HEK293 (cell line): Measurements from ENCODE around the gene FPR1.

ENCODE experiments used
- KLF8 ChIP-seq: fragments of 450-650 bp; formaldehyde crosslinking; IDR thresholded peaks from 2 replicates; pipeline ENCODE4 v1.5.1; 2016; ENCODE audit warnings: missing biosample characterization, missing genetic modification characterization
- MZF1 ChIP-seq: fragments of 450-650 bp; formaldehyde crosslinking; IDR thresholded peaks from 2 replicates; pipeline ENCODE4 v1.5.1; 2017; ENCODE audit warnings: missing biosample characterization, missing genetic modification characterization, borderline replicate concordance
- PRDM1 ChIP-seq: fragments of 450-650 bp; formaldehyde crosslinking; IDR thresholded peaks from 2 replicates; pipeline ENCODE4; 2016; ENCODE audit warnings: missing biosample characterization, missing genetic modification characterization
- ZNF169 ChIP-seq: fragments of 450-650 bp; formaldehyde crosslinking; IDR thresholded peaks from 2 replicates; pipeline ENCODE4 v1.5.1; 2016; ENCODE audit warnings: missing biosample characterization, missing genetic modification characterization
- ZNF174 ChIP-seq: fragments of 450-650 bp; formaldehyde crosslinking; IDR thresholded peaks from 2 replicates; pipeline ENCODE4 v1.5.0; 2017; ENCODE audit warnings: missing biosample characterization, mild to moderate bottlenecking, missing genetic modification characterization
- ZNF707 ChIP-seq: fragments of 450-650 bp; formaldehyde crosslinking; IDR thresholded peaks from 2 replicates; pipeline ENCODE4 v1.5.1; 2016; ENCODE audit warnings: missing biosample characterization, missing genetic modification characterization
- ZNF792 ChIP-seq: fragments of 450-650 bp; formaldehyde crosslinking; IDR thresholded peaks from 2 replicates; pipeline ENCODE4 v1.5.1; 2016; ENCODE audit warnings: missing biosample characterization, missing genetic modification characterization
- TF ChIP-seq, protein P1 (sequence below): fragments of 450-650 bp; formaldehyde crosslinking; IDR thresholded peaks from 2 replicates; pipeline ENCODE4 v1.5.1; 2016; ENCODE audit warnings: missing biosample characterization, missing genetic modification characterization
- TF ChIP-seq, protein P2 (sequence below): fragments of 450-650 bp; formaldehyde crosslinking; IDR thresholded peaks from 2 replicates; pipeline ENCODE4 v1.5.1; 2016; ENCODE audit warnings: missing biosample characterization, missing genetic modification characterization
- TF ChIP-seq, protein P3 (sequence below): fragments of 450-650 bp; formaldehyde crosslinking; IDR thresholded peaks from 2 replicates; pipeline ENCODE4 v1.5.1; 2016; ENCODE audit warnings: missing biosample characterization, missing genetic modification characterization
- TF ChIP-seq, protein P4 (sequence below): fragments of 450-650 bp; formaldehyde crosslinking; IDR thresholded peaks from 2 replicates; pipeline ENCODE4 v1.5.1; 2016; ENCODE audit warnings: missing biosample characterization, missing genetic modification characterization, low read depth
- TF ChIP-seq, protein P5 (sequence below): fragments of 450-650 bp; formaldehyde crosslinking; IDR thresholded peaks from 2 replicates; pipeline ENCODE4 v1.5.1; 2016; ENCODE audit warnings: missing biosample characterization, missing genetic modification characterization, borderline replicate concordance
- TF ChIP-seq, protein P6 (sequence below): fragments of 450-650 bp; formaldehyde crosslinking; IDR thresholded peaks from 2 replicates; pipeline ENCODE4 v1.5.1; 2016; ENCODE audit warnings: missing biosample characterization, missing genetic modification characterization

DNA sequence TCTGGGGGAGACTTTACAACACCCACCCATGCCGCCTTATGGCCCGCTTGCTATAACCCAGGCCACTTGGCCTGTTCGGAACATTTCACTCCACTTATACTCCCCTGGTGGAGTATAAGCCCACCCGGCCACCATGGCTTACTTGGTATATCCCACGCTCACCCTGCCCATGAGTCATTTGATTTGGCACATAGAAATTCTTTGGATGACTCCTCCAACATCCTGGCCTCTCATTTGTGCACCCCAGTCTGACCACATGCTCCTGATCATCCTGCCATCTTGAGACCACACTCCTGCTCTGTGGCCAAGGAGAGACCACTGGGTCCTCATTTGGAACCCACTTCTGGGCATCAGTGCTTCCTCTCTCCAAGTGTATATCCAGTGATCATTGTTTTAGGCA, 53.4 kb downstream of the FPR1 start:
- TF ChIP-seq MZF1 (tag by site-specific recombination): no peak
- TF ChIP-seq ZNF792 (tag by site-specific recombination): no peak
- TF ChIP-seq, protein P1, sequence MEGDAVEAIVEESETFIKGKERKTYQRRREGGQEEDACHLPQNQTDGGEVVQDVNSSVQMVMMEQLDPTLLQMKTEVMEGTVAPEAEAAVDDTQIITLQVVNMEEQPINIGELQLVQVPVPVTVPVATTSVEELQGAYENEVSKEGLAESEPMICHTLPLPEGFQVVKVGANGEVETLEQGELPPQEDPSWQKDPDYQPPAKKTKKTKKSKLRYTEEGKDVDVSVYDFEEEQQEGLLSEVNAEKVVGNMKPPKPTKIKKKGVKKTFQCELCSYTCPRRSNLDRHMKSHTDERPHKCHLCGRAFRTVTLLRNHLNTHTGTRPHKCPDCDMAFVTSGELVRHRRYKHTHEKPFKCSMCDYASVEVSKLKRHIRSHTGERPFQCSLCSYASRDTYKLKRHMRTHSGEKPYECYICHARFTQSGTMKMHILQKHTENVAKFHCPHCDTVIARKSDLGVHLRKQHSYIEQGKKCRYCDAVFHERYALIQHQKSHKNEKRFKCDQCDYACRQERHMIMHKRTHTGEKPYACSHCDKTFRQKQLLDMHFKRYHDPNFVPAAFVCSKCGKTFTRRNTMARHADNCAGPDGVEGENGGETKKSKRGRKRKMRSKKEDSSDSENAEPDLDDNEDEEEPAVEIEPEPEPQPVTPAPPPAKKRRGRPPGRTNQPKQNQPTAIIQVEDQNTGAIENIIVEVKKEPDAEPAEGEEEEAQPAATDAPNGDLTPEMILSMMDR: no peak
- TF ChIP-seq, protein P2, sequence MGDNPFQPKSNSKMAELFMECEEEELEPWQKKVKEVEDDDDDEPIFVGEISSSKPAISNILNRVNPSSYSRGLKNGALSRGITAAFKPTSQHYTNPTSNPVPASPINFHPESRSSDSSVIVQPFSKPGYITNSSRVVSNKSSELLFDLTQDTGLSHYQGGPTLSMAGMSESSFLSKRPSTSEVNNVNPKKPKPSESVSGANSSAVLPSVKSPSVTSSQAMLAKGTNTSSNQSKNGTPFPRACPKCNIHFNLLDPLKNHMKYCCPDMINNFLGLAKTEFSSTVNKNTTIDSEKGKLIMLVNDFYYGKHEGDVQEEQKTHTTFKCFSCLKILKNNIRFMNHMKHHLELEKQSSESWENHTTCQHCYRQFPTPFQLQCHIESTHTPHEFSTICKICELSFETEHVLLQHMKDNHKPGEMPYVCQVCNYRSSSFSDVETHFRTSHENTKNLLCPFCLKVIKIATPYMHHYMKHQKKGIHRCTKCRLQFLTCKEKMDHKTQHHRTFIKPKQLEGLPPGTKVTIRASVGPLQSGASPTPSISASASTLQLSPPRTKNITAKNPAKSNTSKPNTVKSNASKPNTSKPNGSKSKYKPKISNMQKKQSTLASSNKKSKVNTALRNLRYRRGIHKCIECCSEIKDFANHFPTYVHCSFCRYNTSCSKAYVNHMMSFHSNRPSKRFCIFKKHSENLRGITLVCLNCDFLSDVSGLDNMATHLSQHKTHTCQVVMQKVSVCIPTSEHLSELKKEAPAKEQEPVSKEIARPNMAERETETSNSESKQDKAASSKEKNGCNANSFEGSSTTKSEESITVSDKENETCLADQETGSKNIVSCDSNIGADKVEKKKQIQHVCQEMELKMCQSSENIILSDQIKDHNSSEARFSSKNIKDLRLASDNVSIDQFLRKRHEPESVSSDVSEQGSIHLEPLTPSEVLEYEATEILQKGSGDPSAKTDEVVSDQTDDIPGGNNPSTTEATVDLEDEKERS (tag by site-specific recombination): no peak
- TF ChIP-seq, protein P3, sequence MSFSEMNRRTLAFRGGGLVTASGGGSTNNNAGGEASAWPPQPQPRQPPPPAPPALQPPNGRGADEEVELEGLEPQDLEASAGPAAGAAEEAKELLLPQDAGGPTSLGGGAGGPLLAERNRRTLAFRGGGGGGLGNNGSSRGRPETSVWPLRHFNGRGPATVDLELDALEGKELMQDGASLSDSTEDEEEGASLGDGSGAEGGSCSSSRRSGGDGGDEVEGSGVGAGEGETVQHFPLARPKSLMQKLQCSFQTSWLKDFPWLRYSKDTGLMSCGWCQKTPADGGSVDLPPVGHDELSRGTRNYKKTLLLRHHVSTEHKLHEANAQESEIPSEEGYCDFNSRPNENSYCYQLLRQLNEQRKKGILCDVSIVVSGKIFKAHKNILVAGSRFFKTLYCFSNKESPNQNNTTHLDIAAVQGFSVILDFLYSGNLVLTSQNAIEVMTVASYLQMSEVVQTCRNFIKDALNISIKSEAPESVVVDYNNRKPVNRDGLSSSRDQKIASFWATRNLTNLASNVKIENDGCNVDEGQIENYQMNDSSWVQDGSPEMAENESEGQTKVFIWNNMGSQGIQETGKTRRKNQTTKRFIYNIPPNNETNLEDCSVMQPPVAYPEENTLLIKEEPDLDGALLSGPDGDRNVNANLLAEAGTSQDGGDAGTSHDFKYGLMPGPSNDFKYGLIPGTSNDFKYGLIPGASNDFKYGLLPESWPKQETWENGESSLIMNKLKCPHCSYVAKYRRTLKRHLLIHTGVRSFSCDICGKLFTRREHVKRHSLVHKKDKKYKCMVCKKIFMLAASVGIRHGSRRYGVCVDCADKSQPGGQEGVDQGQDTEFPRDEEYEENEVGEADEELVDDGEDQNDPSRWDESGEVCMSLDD (tag by site-specific recombination): no peak
- TF ChIP-seq PRDM1 (tag by site-specific recombination): no peak
- TF ChIP-seq, protein P4, sequence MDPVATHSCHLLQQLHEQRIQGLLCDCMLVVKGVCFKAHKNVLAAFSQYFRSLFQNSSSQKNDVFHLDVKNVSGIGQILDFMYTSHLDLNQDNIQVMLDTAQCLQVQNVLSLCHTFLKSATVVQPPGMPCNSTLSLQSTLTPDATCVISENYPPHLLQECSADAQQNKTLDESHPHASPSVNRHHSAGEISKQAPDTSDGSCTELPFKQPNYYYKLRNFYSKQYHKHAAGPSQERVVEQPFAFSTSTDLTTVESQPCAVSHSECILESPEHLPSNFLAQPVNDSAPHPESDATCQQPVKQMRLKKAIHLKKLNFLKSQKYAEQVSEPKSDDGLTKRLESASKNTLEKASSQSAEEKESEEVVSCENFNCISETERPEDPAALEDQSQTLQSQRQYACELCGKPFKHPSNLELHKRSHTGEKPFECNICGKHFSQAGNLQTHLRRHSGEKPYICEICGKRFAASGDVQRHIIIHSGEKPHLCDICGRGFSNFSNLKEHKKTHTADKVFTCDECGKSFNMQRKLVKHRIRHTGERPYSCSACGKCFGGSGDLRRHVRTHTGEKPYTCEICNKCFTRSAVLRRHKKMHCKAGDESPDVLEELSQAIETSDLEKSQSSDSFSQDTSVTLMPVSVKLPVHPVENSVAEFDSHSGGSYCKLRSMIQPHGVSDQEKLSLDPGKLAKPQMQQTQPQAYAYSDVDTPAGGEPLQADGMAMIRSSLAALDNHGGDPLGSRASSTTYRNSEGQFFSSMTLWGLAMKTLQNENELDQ (tag by site-specific recombination): no peak
- TF ChIP-seq, protein P5, sequence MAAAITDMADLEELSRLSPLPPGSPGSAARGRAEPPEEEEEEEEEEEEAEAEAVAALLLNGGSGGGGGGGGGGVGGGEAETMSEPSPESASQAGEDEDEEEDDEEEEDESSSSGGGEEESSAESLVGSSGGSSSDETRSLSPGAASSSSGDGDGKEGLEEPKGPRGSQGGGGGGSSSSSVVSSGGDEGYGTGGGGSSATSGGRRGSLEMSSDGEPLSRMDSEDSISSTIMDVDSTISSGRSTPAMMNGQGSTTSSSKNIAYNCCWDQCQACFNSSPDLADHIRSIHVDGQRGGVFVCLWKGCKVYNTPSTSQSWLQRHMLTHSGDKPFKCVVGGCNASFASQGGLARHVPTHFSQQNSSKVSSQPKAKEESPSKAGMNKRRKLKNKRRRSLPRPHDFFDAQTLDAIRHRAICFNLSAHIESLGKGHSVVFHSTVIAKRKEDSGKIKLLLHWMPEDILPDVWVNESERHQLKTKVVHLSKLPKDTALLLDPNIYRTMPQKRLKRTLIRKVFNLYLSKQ (tag by site-specific recombination): no peak
- no peak for TF ChIP-seq ZNF169 (tag by site-specific recombination)
- TF ChIP-seq, protein P6, sequence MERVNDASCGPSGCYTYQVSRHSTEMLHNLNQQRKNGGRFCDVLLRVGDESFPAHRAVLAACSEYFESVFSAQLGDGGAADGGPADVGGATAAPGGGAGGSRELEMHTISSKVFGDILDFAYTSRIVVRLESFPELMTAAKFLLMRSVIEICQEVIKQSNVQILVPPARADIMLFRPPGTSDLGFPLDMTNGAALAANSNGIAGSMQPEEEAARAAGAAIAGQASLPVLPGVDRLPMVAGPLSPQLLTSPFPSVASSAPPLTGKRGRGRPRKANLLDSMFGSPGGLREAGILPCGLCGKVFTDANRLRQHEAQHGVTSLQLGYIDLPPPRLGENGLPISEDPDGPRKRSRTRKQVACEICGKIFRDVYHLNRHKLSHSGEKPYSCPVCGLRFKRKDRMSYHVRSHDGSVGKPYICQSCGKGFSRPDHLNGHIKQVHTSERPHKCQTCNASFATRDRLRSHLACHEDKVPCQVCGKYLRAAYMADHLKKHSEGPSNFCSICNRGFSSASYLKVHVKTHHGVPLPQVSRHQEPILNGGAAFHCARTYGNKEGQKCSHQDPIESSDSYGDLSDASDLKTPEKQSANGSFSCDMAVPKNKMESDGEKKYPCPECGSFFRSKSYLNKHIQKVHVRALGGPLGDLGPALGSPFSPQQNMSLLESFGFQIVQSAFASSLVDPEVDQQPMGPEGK: no peak
- no peak for TF ChIP-seq ZNF174 (tag by site-specific recombination)
- TF ChIP-seq ZNF707 (tag by site-specific recombination): no peak
- no peak for TF ChIP-seq KLF8 (tag by site-specific recombination)
